H9 (cell line): Measurements from ENCODE around the gene PISD. TPM values are rescaled to one million over a fixed set of nuclear protein-coding genes. Genes with fewer than 3 reads are reported as not detected.

Experiments used
- DNase-seq: peaks from one replicate; pipeline ENCODE4 v3.0.0-alpha.2; 2017
- H2AFZ ChIP-seq: one replicate; pipeline ENCODE4 v1.6.1; 2013; ENCODE audit warnings: mild to moderate bottlenecking, low read length, control low read depth, moderate library complexity
- H2AK5ac ChIP-seq: 2 replicates; pipeline ENCODE4 v1.6.1; 2013; ENCODE audit warnings: low read length, control low read depth, mixed read lengths; ENCODE audit not compliant: insufficient read length
- H2BK120ac ChIP-seq: one replicate; pipeline ENCODE4 v1.6.1; 2013; ENCODE audit warnings: low read depth, mild to moderate bottlenecking, low read length, control low read depth, inconsistent platforms; ENCODE audit not compliant: poor library complexity, severe bottlenecking
- H2BK12ac ChIP-seq: 2 replicates; pipeline ENCODE4 v1.6.1; 2013; ENCODE audit warnings: low read length, control low read depth, mixed read lengths, low read depth; ENCODE audit not compliant: insufficient read length
- H2BK15ac ChIP-seq: 2 replicates; pipeline ENCODE4 v1.6.1; 2013; ENCODE audit warnings: low read depth, low read length, control low read depth
- H2BK20ac ChIP-seq: one replicate; pipeline ENCODE4 v1.6.1; 2013; ENCODE audit warnings: low read depth, mild to moderate bottlenecking, low read length, control low read depth, inconsistent platforms; ENCODE audit not compliant: poor library complexity, severe bottlenecking
- H2BK5ac ChIP-seq: 2 replicates; pipeline ENCODE4 v1.6.1; 2013; ENCODE audit warnings: low read length, control low read depth, mixed read lengths; ENCODE audit not compliant: insufficient read length
- H3K14ac ChIP-seq: 2 replicates; pipeline ENCODE4 v1.6.1; 2013; ENCODE audit warnings: low read length, control low read depth; ENCODE audit not compliant: insufficient read depth
- H3K18ac ChIP-seq: 2 replicates; pipeline ENCODE4 v1.6.1; 2013; ENCODE audit warnings: low read depth, mild to moderate bottlenecking, mixed read lengths, low read length, control low read depth; ENCODE audit not compliant: insufficient read length
- H3K23ac ChIP-seq: 2 replicates; pipeline ENCODE4 v1.6.1; 2013; ENCODE audit warnings: low read length, control low read depth, mixed read lengths, low read depth; ENCODE audit not compliant: insufficient read length
- H3K23me2 ChIP-seq: 2 replicates; pipeline ENCODE4 v1.6.1; 2013; ENCODE audit warnings: low read depth, mild to moderate bottlenecking, mixed read lengths, low read length, control low read depth; ENCODE audit not compliant: insufficient read length, poor library complexity, severe bottlenecking
- H3K27ac ChIP-seq: 2 replicates; pipeline ENCODE4 v1.5.1; 2013; ENCODE audit warnings: low read length, control low read depth, mixed read lengths, low read depth; ENCODE audit not compliant: insufficient read length
- H3K27me3 ChIP-seq: 2 replicates; pipeline ENCODE4 v1.6.1; 2013; ENCODE audit warnings: low read length, control low read depth, inconsistent platforms; ENCODE audit not compliant: insufficient read depth
- H3K4ac ChIP-seq: 2 replicates; pipeline ENCODE4 v1.6.1; 2013; ENCODE audit warnings: low read depth, mild to moderate bottlenecking, control low read depth, inconsistent platforms, low read length, moderate library complexity
- H3K4me1 ChIP-seq: 2 replicates; pipeline ENCODE4 v1.6.1; 2013; ENCODE audit warnings: low read length, control low read depth, inconsistent platforms; ENCODE audit not compliant: insufficient read depth
- H3K4me2 ChIP-seq: 2 replicates; pipeline ENCODE4 v1.6.1; 2013; ENCODE audit warnings: low read length, control low read depth, mixed read lengths; ENCODE audit not compliant: insufficient read length, insufficient read depth
- H3K56ac ChIP-seq: 2 replicates; pipeline ENCODE4 v1.6.1; 2013; ENCODE audit warnings: low read depth, mild to moderate bottlenecking, mixed read lengths, low read length, control low read depth; ENCODE audit not compliant: insufficient read length
- H3K79me1 ChIP-seq: 2 replicates; pipeline ENCODE4 v1.6.1; 2013; ENCODE audit warnings: low read depth, mild to moderate bottlenecking, moderate library complexity, low read length, control low read depth, inconsistent platforms; ENCODE audit not compliant: insufficient read depth, poor library complexity, severe bottlenecking
- H3K79me2 ChIP-seq: 2 replicates; pipeline ENCODE4 v1.6.1; 2013; ENCODE audit warnings: low read length, control low read depth, inconsistent platforms; ENCODE audit not compliant: insufficient read depth
- H3K9ac ChIP-seq: 2 replicates; pipeline ENCODE4 v1.6.1; 2013; ENCODE audit warnings: low read length, control low read depth, mixed read lengths; ENCODE audit not compliant: insufficient read length; ENCODE audit errors: extremely low read depth
- H3K9me3 ChIP-seq: one replicate; pipeline ENCODE4 v1.6.1; 2013; ENCODE audit warnings: low read depth, low read length, inconsistent platforms; ENCODE audit not compliant: control insufficient read depth
- H3T11ph ChIP-seq: one replicate; pipeline ENCODE4 v1.6.1; 2013; ENCODE audit warnings: mild to moderate bottlenecking, low read length, control low read depth, inconsistent platforms
- H4K20me1 ChIP-seq: one replicate; pipeline ENCODE4 v1.6.1; 2013; ENCODE audit not compliant: control insufficient read depth, insufficient read length, insufficient read depth
- H4K5ac ChIP-seq: 2 replicates; pipeline ENCODE4 v1.6.1; 2013; ENCODE audit warnings: low read depth, mild to moderate bottlenecking, mixed read lengths, low read length, control low read depth; ENCODE audit not compliant: insufficient read length
- H4K8ac ChIP-seq: replicated peaks from 2 replicates; pipeline ENCODE4 v1.6.1; 2013; ENCODE audit warnings: low read length, control low read depth, mixed read lengths, low read depth; ENCODE audit not compliant: insufficient read length
- H4K91ac ChIP-seq: 2 replicates; pipeline ENCODE4 v1.6.1; 2013; ENCODE audit warnings: low read depth, mild to moderate bottlenecking, moderate library complexity, mixed read lengths, low read length, control low read depth; ENCODE audit not compliant: insufficient read length
- H3K27ac Mint-ChIP-seq, 3 experiments: 2 replicates in 2 of 3; 3 replicates in 1 of 3; pipeline ENCODE4 v1.8.0; 2020 to 2021; ENCODE audit warnings: mixed read lengths in 3 of 3, mild to moderate bottlenecking in 1 of 3, moderate library complexity in 1 of 3
- H3K27me3 Mint-ChIP-seq: 2 replicates; pipeline ENCODE4 v1.8.0; 2021; ENCODE audit warnings: low read depth, mild to moderate bottlenecking, moderate library complexity, mixed read lengths
- H3K36me3 Mint-ChIP-seq, 3 experiments: 2 replicates in 2 of 3; 3 replicates in 1 of 3; pipeline ENCODE4 v1.8.0; 2020 to 2021; ENCODE audit warnings: low read depth in 3 of 3, mixed read lengths in 3 of 3; ENCODE audit not compliant: insufficient read depth in 1 of 3
- H3K4me1 Mint-ChIP-seq, 2 experiments: 2 replicates each; pipeline ENCODE4 v1.8.0; 2020; ENCODE audit warnings: mixed read lengths in 2 of 2
- H3K4me3 Mint-ChIP-seq, 2 experiments: 2 replicates in 1 of 2; 3 replicates in 1 of 2; pipeline ENCODE4 v1.8.0; 2020 to 2021; ENCODE audit warnings: mild to moderate bottlenecking in 2 of 2, mixed read lengths in 2 of 2, moderate library complexity in 1 of 2
- H3K9me3 Mint-ChIP-seq, 2 experiments: 2 replicates in 1 of 2; 3 replicates in 1 of 2; pipeline ENCODE4 v1.8.0; 2020; ENCODE audit warnings: mild to moderate bottlenecking in 2 of 2, mixed read lengths in 2 of 2, moderate library complexity in 1 of 2
- CTCF ChIP-seq: fragments of 200-600 bp; sonication (generic); conservative IDR thresholded peaks from 3 replicates; pipeline ENCODE4 v1.8.0; 2021; ENCODE audit warnings: antibody characterized with exemption, mild to moderate bottlenecking
- WGBS: extraction: QIAGEN DNeasy Blood & Tissue Kit; methylation state at CpG from one replicate; pipeline ENCODE4 v1.1.7; 2013; ENCODE audit warnings: missing lambda C conversion rate, low lambda C conversion rate, mixed read lengths; ENCODE audit not compliant: insufficient read length; ENCODE audit errors: extremely low coverage; 5-methylcytosine and 5-hydroxymethylcytosine counted together
- total RNA-seq: library from RNA; stranded (reverse); gene quantifications from 2 replicates; pipeline ENCODE4 v1.2.1, GENCODE V29; 2021

PISD gene
- total RNA-seq, 1 experiment from 2014 or later: 62.0 TPM

GRCh38 chr22:31585161-31585859 is 76.7 kb downstream of the PISD start:
- Histone ChIP-seq H3K27ac (no peak overlapping the region), H3K9me3 (no peaks in the 10 kb centered on the region), H2BK12ac (no peak overlapping the region), H3K79me2 (no peaks in the 10 kb centered on the region), H4K5ac (no peak overlapping the region), H2AK5ac (no peak overlapping the region), H3K56ac (no peak overlapping the region), H2BK15ac (no peak overlapping the region), H3K4me1 (no peaks in the 10 kb centered on the region), H3K23ac (no peak overlapping the region), H3K4me2 (no peak overlapping the region), H2AFZ (no peak overlapping the region), H4K8ac (no peak overlapping the region), H2BK5ac (no peak overlapping the region), H3K23me2 (no peaks in the 10 kb centered on the region), H2BK120ac (no peak overlapping the region), H4K20me1 (no peaks in the 10 kb centered on the region), H3K79me1 (no peaks in the 10 kb centered on the region), H3K14ac (no peak overlapping the region), H2BK20ac (no peak overlapping the region), H3K4ac (no peak overlapping the region), H3K18ac (no peak overlapping the region), H3K9ac (no peak overlapping the region), H3T11ph (no peak overlapping the region), H3K27me3 (no peaks in the 10 kb centered on the region), H4K91ac (no peak overlapping the region)
- no peak overlapping the region; a peak in 3 of 7 replicates for H3K27ac Mint-ChIP-seq
- H3K4me3 Mint-ChIP-seq: no peak overlapping the region
- TF ChIP-seq CTCF: no peak
- DNase-seq: no peak
- WGBS: no CpG with 5 or more reads among the region's 3 CpGs
- no peaks in the 10 kb centered on the region for H3K4me1 Mint-ChIP-seq
- no peaks in the 10 kb centered on the region for H3K27me3 Mint-ChIP-seq
- H3K9me3 Mint-ChIP-seq: no peaks in the 10 kb centered on the region
- H3K36me3 Mint-ChIP-seq: peaks cover 12 to 27% (median 20%) of the 10 kb centered on the region in 3 experiments
